Measurements from ENCODE around the gene ZP2.
"Not testable (repeated sequence)": the region's sequence is repeated elsewhere in the genome, so short reads cannot be mapped to it uniquely, and the experiment has no call there.

The ZP2 gene

DNA sequence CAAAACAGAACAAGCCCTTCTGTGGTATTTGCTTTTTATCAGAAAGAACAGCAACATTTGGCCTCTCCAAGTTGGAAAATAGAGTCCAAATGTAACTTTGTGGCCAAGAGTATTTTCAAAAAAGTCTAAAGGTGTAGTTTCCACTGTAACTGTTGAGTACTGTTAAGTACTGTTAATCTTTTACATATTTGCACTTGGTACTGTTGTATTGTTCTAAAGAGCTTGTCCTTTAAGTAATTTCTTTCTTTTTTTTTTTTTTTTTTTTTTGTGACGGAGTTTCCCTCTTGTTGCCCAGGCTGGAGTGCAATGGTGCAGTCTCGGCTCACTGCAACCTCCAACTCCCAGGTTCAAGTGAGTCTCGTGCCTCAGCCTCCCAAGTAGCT is 31.4 kb downstream of the ZP2 start:
- H3K36me3 Mint-ChIP-seq (ENCODE audit: insufficient read depth) = peaks cover 14% of the 10 kb centered on the region

DNA sequence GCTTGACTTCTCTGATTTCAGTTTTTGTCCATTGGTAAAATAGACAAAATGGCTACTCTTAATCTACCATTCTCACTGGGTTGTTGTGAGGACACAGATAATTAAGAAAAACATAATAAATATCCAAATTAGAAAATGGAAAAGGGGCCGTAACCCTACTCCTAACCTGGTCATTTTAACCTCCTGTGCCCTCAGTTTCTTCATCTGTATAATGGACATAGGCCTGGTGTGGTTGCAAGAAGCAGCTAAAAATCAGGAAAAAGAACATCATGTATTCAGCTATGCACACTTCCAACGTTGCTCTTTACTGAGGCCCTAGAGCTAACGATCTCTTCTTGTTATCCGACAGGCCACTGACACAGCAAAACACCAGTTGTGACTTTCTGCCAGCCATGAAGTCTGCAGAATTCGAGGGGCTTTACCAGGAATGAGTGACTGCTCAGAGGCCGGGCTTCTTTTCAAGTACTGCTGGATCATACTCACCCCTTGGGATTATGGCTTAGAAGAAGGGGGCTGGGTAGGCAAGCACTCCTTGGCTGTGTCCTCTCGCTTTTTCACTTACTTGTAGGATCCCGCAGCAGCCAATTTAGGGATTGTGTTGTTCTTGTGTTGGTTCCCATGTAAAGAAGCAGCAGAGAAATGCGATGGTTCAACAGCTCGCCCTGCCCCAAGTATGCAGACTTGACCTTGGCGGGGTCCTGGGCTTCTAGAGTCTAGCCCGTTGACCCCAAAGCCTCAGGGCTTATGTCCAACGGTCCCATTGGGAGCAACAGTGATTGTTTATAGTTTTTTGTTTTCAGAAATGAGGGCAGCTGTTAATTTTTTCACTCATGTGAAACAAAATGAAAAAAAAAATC is 32.0 kb downstream of the ZP2 start:
- Mint-ChIP-seq H3K36me3 (ENCODE audit: insufficient read depth) (peaks cover 14% of the 10 kb centered on the region), H3K4me3 (no peak overlapping the region), H3K9me3 (no peaks in the 10 kb centered on the region), H3K27ac (no peak overlapping the region), H3K4me1 (ENCODE audit: low read depth in 2 of 2) (no peaks in the 10 kb centered on the region), H3K27me3 (no peaks in the 10 kb centered on the region)
- DNase-seq (no peak), ATAC-seq (replicated peaks) (no peak)

More for the DNA sequence above, 31.4 kb downstream of the ZP2 start:
- Mint-ChIP-seq H3K4me1 (ENCODE audit: low read depth in 2 of 2) (peaks cover 0 to 2% of the 10 kb centered on the region in 2 donors), H3K27me3 (no peaks in the 10 kb centered on the region), H3K9me3 (no peaks in the 10 kb centered on the region), H3K27ac (no peak overlapping the region), H3K4me3 (no peak overlapping the region)
- DNase-seq (no peak), ATAC-seq (replicated peaks) (no peak)

- H3K4me1 Mint-ChIP-seq (ENCODE audit: low read depth in 2 of 2) = no peaks in the 10 kb centered on the region
- no peak overlapping the region for H3K4me3 Mint-ChIP-seq
- H3K9me3 Mint-ChIP-seq = no peaks in the 10 kb centered on the region
- ATAC-seq (replicated peaks) (no peak), DNase-seq (no peak)
- no peaks in the 10 kb centered on the region for H3K27me3 Mint-ChIP-seq
- H3K36me3 Mint-ChIP-seq (ENCODE audit: insufficient read depth) = peaks cover 17% of the 10 kb centered on the region
- no peak overlapping the region for H3K27ac Mint-ChIP-seq
Measured at GRCh38 chr16:21175397-21175796, 36.0 kb downstream of the ZP2 start.

- ATAC-seq (replicated peaks) (no peak), DNase-seq (no peak)
- Mint-ChIP-seq H3K9me3 (no peaks in the 10 kb centered on the region), H3K27me3 (no peaks in the 10 kb centered on the region), H3K4me3 (no peak overlapping the region), H3K27ac (no peak overlapping the region), H3K36me3 (ENCODE audit: insufficient read depth) (peaks cover 14% of the 10 kb centered on the region), H3K4me1 (ENCODE audit: low read depth in 2 of 2) (no peaks in the 10 kb centered on the region)
Measured at GRCh38 chr16:21172650-21173049, 38.7 kb downstream of the ZP2 start.

- not testable (repeated sequence) for H3K27me3 Mint-ChIP-seq; DNase-seq; H3K4me3 Mint-ChIP-seq; H3K4me1 Mint-ChIP-seq (ENCODE audit: low read depth in 2 of 2); H3K27ac Mint-ChIP-seq; H3K9me3 Mint-ChIP-seq; ATAC-seq (replicated peaks)
- peaks cover 22% of the 10 kb centered on the region for H3K36me3 Mint-ChIP-seq (ENCODE audit: insufficient read depth)
Measured at GRCh38 chr16:21170116-21170515, 41.3 kb downstream of the ZP2 start.

DNA sequence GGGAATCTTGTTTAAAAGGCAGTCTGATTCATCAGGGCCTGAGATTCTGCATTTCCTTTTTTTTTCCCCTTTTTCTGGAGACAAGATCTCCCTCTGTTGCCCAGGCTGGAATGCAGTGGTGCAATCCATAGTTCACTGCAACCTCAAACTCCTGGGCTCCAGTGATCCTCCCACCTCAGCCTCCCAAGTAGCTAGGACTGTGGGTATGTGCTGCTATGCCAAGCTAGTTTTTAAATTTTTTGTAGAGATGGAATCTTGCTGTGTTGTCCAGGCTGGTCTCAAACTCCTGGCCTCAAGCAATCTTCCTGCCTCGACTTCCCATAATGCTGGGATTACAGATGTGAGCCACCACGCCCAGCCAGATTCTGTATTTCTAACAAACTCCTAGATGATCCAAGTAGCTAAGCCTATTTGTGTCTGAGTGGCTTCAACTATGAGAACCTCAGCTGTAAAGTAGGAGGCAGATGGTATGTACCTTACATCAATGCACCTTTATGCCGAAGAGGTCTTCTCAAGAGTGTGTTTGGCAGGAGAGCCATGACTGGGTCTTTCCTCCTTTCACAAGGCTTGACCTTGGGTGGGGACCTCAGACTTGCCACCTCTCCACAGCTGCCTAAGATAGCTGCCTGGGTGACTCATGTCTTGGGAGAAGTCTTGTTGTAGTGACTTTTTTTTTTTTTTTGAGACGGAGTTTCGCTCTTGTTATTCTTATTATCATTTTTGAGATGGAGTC is 42.0 kb downstream of the ZP2 start:
- Mint-ChIP-seq H3K4me3 (no peak overlapping the region), H3K4me1 (ENCODE audit: low read depth in 2 of 2) (peaks cover 0 to 3% of the 10 kb centered on the region in 2 donors), H3K9me3 (no peaks in the 10 kb centered on the region), H3K27me3 (no peaks in the 10 kb centered on the region), H3K27ac (no peak overlapping the region), H3K36me3 (ENCODE audit: insufficient read depth) (peaks cover 22% of the 10 kb centered on the region)
- no peak for DNase-seq
- no peak for ATAC-seq (replicated peaks)

DNA sequence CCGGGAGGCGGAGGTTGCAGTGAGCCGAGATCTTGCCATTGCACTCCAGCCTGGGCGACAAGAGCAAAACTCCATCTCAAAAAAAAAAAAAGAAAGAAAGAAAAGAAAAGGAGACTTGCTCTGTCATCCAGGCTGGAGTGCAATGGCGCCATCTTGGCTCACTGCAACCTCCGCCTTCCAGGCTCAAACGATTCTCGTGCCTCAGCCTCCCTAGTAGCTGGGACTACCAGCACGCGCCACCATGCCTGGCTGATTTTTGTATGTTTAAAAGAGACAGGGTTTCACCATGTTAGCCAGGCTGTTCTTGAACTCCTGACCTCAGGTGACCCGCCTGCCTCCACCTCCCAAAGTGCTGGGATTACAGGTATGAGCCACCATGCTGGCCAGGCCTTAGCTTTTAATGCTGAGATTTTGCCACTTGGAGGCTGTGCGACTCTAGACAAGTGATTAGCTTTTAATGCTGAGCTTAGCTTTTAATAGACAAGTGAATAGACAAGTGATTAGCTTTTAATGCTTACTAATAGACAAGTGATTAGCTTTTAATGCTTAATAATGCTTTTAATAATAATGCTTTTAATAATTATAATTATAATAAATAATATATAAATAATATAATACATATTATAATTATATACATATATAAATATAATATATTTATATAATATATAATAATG is 43.3 kb downstream of the ZP2 start:
- Mint-ChIP-seq H3K36me3 (ENCODE audit: insufficient read depth) (peaks cover 20% of the 10 kb centered on the region), H3K9me3 (no peaks in the 10 kb centered on the region)

DNA sequence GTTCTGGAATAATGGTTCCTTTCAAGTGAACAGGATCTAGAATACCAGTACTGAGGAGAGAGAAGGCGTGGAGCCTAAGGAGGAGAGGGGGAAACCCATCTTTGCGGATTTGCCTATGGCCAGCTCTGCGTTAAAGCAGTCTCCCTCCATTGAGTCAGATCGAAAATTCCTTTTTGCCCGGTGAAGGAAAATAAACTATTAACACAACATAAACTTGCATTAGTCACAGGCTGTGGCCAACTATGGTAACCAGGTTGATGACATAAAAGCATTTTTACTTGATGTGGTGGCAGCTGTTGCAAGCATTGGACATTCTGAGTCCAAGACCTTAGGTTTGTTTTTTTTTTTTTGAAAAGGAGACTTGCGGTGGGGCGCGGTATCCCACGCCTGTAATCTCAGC is 44.0 kb downstream of the ZP2 start:
- H3K36me3 Mint-ChIP-seq (ENCODE audit: insufficient read depth) = peaks cover 19% of the 10 kb centered on the region

More for the DNA sequence above, 43.3 kb downstream of the ZP2 start:
- H3K27me3 Mint-ChIP-seq = no peaks in the 10 kb centered on the region
- H3K4me1 Mint-ChIP-seq (ENCODE audit: low read depth in 2 of 2) = peaks cover under 1 to 3% of the 10 kb centered on the region in 2 donors
- no peak for DNase-seq
- H3K4me3 Mint-ChIP-seq = no peak overlapping the region
- no peak overlapping the region for H3K27ac Mint-ChIP-seq
- no peak for ATAC-seq (replicated peaks)

GRCh38 chr16:21166561-21166961 is 44.8 kb downstream of the ZP2 start:
- DNase-seq (no peak), ATAC-seq (replicated peaks) (no peak)
- peaks cover 17% of the 10 kb centered on the region for H3K36me3 Mint-ChIP-seq (ENCODE audit: insufficient read depth)
- H3K9me3 Mint-ChIP-seq = no peaks in the 10 kb centered on the region
- H3K27ac Mint-ChIP-seq = no peak overlapping the region
- no peak overlapping the region for H3K4me3 Mint-ChIP-seq
- H3K4me1 Mint-ChIP-seq (ENCODE audit: low read depth in 2 of 2) = peaks cover 2 to 3% of the 10 kb centered on the region in 2 donors
- H3K27me3 Mint-ChIP-seq = no peaks in the 10 kb centered on the region

More for the DNA sequence above, 44.0 kb downstream of the ZP2 start:
- H3K27ac Mint-ChIP-seq = no peak overlapping the region
- ATAC-seq (replicated peaks) (no peak), DNase-seq (no peak)
- H3K9me3 Mint-ChIP-seq = no peaks in the 10 kb centered on the region
- H3K27me3 Mint-ChIP-seq = no peaks in the 10 kb centered on the region
- peaks cover 2 to 3% of the 10 kb centered on the region in 2 donors for H3K4me1 Mint-ChIP-seq (ENCODE audit: low read depth in 2 of 2)
- H3K4me3 Mint-ChIP-seq = no peak overlapping the region

DNA sequence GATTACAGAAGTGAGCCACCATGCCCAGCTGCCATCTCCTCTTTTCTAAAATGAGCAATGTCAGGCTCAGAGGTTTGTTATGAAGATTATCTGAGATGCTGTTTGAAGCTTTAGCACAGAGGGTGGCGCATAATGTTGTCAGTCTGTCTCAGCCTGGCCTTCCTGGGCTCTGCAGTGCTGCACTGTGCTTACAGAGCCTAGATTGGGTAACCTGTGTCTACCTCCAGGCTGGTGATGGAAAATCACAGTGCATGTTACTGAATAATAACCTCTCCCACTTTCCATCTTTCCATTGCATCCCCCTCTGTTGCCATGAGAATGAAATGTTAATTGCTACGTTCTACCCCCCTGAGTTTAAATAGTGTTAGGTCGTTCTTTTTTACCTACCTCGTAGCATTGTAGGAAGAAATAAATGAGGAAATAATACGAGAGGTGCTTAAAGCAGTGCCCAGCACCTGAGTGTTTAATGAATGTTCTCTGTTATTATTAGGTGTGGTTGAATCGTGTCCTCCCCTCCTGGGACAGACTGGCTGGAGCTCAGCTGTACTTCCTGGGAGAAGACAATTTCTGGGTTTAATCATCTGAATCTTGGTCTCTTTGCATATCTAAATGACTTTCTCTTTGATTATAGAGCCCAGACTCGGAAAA is 46.7 kb downstream of the ZP2 start:
- Mint-ChIP-seq H3K27me3 (no peaks in the 10 kb centered on the region), H3K9me3 (no peaks in the 10 kb centered on the region), H3K36me3 (ENCODE audit: insufficient read depth) (peaks cover 17% of the 10 kb centered on the region), H3K4me3 (no peak overlapping the region), H3K4me1 (ENCODE audit: low read depth in 2 of 2) (peaks cover 2 to 8% of the 10 kb centered on the region in 2 donors), H3K27ac (no peak overlapping the region)
- DNase-seq = no peak
- ATAC-seq (replicated peaks) = no peak

DNA sequence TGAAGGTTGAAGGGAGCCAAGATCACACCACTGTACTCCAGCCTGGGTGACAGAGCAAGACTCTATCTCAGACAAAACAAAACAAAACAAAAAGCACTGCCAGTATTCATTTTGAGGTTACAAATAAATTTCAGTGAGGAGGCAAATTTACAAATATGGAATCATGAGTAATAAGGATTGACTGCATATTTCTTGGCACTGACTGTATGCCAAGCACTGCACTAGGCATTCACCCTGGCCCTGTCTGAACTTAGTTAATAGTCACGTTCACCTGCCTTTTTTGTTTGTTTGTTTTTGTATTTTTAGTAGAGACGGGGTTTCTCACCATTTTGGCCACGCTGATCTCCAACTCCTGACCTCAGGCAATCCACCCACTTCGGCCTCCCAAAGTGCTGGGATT is 47.8 kb downstream of the ZP2 start:
- Mint-ChIP-seq H3K36me3 (ENCODE audit: insufficient read depth) (peaks cover 12% of the 10 kb centered on the region), H3K9me3 (no peaks in the 10 kb centered on the region), H3K4me1 (ENCODE audit: low read depth in 2 of 2) (peaks cover 9 to 17% of the 10 kb centered on the region in 2 donors), H3K4me3 (no peak overlapping the region), H3K27me3 (no peaks in the 10 kb centered on the region), H3K27ac (no peak overlapping the region)
- no peak for DNase-seq
- ATAC-seq (replicated peaks) = no peak

DNA sequence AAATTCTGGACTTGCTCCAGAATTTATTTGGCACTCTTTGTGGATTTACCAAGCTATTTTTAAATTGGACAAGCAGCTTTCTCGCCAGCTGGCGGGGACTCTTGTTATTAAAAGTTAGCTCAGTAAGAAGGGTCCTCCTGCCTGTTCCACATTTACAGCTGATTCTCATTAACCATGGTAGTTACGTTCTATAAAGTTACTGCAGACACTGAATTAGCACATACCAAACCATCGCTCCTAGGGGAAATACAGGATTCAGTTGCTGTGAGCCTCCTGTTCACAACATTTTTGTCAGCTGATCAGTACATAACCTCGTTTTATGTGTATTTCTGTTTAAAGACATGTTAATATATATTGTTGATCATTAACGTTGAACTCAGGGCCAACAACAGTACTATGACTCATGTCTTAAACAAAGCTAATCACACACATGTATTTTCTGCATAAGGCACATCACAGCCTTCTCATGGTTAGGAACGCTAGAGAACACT is 48.7 kb downstream of the ZP2 start:
- ATAC-seq (replicated peaks) (no peak), DNase-seq (no peak)
- peaks cover 12% of the 10 kb centered on the region for H3K36me3 Mint-ChIP-seq (ENCODE audit: insufficient read depth)
- no peak overlapping the region for H3K4me3 Mint-ChIP-seq
- H3K4me1 Mint-ChIP-seq (ENCODE audit: low read depth in 2 of 2) = peaks cover 9 to 17% of the 10 kb centered on the region in 2 donors
- no peak overlapping the region for H3K27ac Mint-ChIP-seq
- no peaks in the 10 kb centered on the region for H3K9me3 Mint-ChIP-seq
- H3K27me3 Mint-ChIP-seq = no peaks in the 10 kb centered on the region

DNA sequence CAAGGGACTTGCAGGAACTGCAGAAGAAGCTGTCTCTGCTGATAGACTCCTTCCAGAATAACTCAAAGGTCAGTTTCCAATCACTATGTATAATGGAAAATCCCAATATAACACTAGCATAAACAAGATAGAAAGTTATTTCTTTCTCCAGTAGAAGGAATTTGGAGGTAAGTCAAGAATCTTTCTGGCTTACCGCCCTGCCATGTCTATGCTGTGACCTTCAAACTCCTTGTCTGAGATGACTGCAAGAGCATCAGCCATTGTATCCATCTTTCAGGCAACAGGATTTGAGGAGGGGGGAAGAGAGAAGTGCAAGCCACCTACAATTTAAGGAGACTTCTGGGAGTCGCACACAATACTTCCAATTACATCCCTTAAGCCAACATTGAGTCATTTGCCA is 50.2 kb downstream of the ZP2 start:
- DNase-seq = no peak

More for the DNA sequence above, 50.2 kb downstream of the ZP2 start:
- H3K27me3 Mint-ChIP-seq = no peaks in the 10 kb centered on the region
- H3K4me3 Mint-ChIP-seq = no peak overlapping the region
- peaks cover 13 to 17% of the 10 kb centered on the region in 2 donors for H3K4me1 Mint-ChIP-seq (ENCODE audit: low read depth in 2 of 2)
- H3K27ac Mint-ChIP-seq = no peak overlapping the region
- H3K36me3 Mint-ChIP-seq (ENCODE audit: insufficient read depth) = peaks cover 8% of the 10 kb centered on the region
- ATAC-seq (replicated peaks) = no peak
- H3K9me3 Mint-ChIP-seq = no peaks in the 10 kb centered on the region

Measured in effector memory CD8-positive, alpha-beta T cell (primary cell).